AG20443 (cell line): ENCODE results near the gene SAMD10.
"Not testable (repeated sequence)": the region's sequence is repeated elsewhere in the genome, so short reads cannot be mapped to it uniquely, and the experiment has no call there.

Experiments
- DNase-seq: peaks from one replicate; pipeline ENCODE4 v3.0.0; 2012; ENCODE audit warnings: low spot score, mixed read lengths

SAMD10 gene

DNA sequence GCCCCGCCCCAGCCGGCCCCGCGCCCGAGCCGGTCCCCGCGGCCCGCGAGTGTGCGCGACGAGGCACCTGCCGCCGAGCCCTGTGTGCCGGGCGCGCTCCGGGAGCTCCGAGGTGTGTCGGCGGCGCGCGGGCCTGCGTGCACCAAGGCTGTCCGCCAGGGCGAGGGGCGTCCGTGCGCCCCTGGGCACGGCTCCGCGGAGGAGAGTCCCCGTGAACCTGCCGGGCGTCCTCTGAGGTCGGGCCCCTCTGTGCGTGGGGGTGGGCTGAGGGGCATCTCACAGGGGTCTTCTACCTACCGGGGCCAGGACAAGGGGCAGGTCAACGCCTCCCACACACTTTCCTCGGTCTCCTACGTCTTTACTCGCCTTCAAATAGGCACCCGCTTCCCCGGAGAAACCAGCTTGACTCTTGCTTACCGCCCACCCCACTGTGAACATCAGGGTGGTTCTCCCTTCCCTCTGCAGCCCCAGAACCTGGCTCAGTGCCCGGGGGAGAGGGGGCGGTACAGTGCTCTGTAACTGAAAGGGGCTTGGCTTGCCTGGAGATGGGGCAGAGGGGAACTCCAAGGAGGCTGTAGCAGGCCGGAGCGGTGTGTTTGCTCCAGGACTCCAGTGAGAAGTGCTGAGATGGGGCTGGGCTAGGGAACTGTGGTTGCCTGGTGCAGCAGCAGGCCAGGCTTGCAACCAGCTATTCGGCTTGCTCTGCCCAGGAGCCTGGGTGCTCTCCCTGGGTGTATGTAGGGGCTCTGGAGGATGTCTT, at the start of gene SAMD10:
Gene SAMD10 (minus strand): TSS at position 86 of the 760 bp plus-strand sequence. CDS start 175 bp downstream, outside the sequence.
- DNase-seq = peak; percentile 33

DNA sequence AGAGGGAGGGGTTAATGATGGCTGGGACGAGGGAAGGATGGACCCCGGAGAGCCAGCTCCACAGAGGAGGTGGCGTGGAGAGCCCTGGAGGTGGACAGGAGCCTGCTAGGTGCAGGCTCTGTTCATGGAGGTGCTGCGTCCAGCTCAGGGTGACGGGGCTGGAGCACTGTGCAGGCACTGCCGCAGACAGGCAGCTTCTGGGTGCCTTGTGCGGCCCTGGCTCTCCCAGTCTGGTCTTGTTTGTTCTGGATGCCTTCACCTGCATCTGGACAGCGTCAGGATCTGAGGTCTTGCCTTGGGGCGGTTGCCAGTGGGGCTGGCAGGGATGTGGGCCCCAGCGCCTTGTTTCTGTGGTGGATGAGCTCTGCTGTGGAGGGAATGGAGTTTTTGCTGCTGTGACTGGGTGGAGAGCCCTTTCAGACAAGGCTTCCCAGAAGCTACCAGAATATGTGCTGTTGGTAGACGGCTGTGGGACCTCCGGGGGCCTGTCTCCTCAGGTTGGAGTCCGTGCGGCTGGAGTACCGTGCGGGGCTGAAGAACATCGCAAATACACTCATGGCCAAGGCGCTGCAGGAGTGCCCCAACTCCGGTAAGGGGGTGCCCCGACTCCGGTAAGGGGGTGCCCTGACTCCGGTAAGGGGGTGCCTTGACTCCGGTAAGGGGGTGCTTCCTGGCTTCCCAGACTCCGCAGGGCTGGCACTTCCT, 48.7 kb upstream of the SAMD10 start:
- DNase-seq = no peak

DNA sequence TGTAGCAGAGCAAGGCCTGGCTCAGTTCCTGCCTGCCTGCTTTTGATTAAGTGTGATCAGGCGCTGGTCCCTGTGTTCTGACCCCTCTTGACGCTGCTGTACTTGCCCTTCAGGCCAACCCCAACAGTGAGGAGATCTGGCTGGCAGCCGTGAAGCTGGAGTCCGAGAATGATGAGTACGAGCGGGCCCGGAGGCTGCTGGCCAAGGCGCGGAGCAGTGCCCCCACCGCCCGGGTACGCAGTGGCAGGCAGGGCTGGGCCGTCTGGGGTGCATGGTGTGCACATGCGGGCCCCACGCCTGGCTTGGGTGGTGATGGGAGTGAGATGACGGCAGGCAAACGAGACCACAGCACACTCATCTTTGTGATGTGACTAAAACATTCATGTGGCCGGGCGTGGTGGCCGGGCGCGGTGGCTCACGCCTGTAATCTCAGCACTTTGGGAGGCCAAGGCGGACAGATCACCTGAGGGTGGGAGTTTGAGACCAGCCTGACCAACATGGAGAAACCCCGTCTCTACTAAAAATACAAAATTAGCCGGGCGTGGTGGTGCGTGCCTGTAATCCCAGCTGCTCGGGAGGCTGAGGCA, 46.5 kb upstream of the SAMD10 start:
- DNase-seq = no peak

DNA sequence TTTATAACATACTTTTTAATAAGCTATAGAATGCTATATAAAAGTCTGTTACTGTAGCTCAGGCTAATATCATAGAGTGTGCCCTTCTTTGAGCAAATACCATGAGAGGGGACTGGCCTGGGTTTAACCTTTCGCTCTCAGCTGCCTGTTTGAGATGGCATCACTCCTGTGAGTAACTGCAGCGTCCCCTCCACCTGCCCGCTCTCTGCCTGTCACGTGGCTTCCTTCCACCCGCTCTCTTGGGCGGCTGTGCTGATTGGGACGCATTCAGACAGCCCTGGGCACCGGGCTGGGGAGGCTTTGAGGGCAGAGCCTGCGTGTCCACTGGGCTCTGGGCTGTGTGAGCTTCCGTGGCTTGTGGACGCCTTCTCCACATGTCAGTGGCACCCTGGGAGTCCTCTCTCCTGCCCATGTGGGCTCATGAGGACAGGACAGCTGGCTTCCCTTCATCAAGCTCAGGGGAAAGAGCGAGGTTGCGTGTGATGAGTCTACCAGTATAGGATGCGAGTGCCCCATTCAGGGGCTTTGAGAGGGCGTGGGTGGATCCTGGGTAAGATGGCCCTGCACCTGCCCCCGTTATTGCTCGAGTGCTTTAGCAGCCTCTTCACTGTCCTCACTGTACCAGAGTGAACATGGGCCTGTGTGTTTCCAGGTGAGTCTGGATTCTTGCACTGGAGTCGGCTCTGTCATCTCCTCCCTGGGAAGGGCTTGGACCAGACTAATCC, 45.8 kb upstream of the SAMD10 start:
- no peak for DNase-seq

GRCh38 chr20:64024141-64024990, 44.9 kb upstream of the SAMD10 start:
- no peak for DNase-seq

DNA sequence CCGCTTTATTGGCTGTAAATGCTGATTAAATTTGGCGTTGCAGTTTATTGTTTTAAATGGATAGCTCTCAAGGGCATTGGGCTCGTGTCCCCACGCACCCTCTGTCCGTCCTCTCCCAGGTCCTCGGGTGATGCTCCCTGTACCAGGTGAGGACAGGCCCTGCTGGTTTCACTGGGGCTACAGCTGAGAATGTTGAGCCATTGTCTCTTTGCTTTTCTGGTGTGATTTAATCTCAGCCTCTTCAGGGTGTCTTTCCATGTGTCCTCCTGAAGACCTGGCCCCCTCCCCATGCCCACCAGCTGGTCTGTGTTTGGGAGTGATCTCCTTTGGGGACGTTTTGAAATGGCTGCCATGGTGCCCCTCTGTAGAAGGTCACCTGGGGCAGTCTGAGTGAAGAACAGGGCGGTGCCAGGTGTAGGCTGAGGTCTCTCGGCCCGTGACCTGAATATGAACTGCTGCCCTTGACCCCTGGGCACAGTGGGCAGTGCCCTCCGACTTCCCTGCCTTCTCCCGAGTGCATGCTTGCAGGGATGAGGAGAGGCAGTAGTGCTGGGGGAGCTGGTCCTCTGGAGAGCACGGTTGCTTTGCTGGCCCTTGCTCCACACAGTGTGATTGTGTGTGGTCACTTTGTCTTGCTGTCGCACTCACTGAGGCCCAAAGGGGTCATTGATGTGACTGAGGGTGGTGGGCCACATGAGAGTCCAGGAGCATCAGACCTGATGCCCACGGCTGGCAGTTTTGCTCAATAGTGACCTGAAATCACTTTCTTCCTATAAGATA, 44.1 kb upstream of the SAMD10 start:
- no peak for DNase-seq

- DNase-seq = no peak
Measured at GRCh38 chr20:64022671-64023360, 43.4 kb upstream of the SAMD10 start.

- DNase-seq = no peak
Measured at GRCh38 chr20:64021124-64021975, 41.9 kb upstream of the SAMD10 start.

DNA sequence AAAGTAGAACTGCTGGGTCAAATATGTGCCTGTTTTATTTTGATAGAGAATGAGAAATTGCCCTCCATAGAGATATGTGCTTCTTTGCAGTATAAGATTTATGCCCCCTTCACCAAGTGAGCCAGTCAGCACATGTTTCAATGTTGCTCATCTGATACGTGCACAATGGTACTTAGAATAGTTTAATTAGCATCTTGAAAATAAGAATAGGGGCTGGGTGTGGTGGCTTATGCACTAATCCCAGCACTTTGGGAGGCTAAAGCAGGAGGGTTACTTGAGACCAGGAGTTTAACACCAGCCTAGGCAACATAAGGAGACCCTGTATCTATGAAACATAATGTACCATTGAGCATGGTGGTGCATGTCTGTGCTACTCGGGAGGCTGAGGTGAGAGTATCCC, 36.2 kb upstream of the SAMD10 start:
- DNase-seq = no peak

DNA sequence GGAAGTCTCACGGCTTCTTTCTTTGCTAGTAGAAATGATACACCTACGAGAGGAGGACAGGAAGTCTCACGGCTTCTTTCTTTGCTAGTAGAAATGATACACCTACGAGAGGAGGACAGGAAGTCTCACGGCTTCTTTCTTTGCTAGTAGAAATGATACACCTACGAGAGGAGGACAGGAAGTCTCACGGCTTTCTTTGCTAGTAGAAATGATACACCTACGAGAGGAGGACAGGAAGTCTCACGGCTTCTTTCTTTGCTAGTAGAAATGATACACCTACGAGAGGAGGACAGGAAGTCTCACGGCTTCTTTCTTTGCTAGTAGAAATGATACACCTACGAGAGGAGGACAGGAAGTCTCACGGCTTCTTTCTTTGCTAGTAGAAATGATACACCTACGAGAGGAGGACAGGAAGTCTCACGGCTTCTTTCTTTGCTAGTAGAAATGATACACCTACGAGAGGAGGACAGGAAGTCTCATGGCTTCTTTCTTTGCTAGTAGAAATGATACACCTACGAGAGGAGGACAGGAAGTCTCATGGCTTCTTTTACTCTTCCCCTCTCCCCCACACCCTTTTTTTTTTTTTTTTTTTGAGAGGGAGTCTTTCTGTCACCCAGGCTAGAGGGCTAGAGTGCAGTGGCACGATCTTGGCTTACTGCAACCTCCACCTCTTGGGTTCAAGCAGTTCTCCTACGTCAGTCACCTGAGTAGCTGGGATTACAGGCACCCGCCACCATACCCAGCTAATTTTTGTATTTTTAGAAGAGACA, 33.1 kb upstream of the SAMD10 start:
- DNase-seq = not testable (repeated sequence)

GRCh38 chr20:64011366-64011779, 31.9 kb upstream of the SAMD10 start:
- DNase-seq = no peak

GRCh38 chr20:64010711-64011237, 31.3 kb upstream of the SAMD10 start:
- DNase-seq = peak; percentile 47

GRCh38 chr20:64009811-64010387, 30.5 kb upstream of the SAMD10 start:
- DNase-seq = no peak

GRCh38 chr20:64006902-64007301, 27.5 kb upstream of the SAMD10 start:
- no peak for DNase-seq

- DNase-seq = no peak
Measured at GRCh38 chr20:64006490-64006889, 27.0 kb upstream of the SAMD10 start.

DNA sequence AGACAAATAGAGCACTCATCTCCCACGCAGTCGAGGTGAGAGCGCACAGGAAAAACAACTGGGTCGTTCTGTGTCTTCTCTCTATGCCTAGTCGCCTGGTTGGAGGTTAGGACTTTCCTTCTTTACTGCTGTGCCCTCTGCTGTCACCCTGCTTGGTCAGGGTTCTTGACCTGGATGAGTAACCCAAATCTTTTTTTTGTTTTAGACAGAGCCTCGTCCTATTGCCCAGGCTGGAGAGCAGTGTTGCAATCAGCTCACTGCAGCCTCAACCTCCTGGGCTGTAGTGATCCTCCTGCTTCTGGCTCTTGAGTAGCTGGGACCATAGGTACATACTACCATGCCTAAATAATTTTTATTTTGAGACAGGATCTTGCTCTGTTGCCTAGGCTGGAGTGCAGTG, 26.0 kb upstream of the SAMD10 start:
- DNase-seq = no peak

DNA sequence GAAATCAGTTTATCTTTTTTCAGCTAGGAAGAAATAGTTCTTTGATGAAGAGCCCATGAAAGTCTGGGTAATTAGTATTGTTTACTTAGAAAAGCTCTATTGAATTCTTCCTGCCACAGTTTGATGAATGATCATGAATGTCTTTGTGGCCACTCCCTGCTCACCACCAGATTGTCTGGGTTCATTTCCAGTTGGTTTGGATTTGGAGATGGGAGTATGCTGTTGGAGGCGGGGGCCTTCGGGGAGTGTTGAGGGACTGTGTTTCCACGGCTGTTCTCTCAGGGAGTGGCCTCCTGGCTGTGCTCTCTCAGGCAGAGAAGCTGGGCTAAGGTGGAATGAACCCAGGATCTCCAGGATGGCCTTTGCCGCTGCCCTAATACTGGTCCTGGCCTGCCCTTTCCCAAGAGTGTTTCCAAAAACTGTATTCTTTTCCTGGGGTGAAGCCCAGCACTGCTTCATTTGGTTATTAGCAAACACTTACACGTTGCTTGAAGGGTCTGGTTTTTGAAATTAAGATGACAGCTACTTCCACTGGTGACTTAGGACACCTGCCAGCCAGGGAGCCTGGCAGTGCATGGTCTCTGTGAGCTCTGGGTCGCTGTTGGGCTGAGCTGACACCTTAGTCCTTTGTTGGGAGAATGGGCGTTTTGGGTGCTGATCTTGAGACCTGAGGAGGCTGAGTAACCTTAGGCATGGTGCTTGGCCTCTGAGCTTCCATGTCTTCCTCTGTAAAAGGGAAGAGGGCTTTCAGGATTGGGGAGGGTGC, 24.7 kb upstream of the SAMD10 start:
- DNase-seq = no peak
